Measurements from ENCODE around the gene IQCC.

IQCC gene

DNA sequence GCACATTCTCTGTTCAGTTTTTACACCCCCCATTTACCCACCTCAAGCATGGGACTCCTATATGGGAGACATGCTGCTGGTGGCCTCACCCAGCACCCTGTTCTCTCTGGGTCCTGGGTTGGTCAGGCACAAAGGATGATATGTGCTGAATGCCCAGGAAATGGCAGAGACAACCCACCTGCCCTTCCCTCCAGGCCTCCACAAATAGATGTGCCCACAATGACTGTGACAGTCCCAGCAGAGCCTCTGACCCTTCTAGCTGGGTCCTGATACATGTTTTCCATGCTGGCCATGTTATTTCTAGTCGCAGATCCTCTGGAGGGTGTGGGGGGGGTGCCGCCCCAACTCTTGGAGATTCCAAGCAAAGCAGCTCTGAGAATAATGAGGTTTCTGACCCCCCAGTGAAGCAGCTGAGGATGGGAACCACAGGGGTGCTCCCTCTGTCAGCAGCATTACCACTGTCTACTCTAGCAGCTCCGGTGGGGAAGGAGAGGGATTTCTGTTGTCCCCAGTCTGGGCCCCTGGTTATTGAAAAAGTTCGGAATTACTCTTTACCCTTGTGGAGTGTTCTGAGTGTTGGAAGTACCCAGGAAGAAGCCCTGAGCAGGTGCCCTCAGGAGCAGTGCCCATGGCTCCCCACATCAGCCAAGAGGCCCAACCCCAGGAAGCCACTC, 6.3 kb upstream of the IQCC start:
- H3K9me3 ChIP-seq (ENCODE audit: insufficient read depth, low read depth, low read length) = no peaks in the 10 kb centered on the region
- no peak overlapping the region for H3K4ac ChIP-seq (ENCODE audit: low read depth, low read length)
- no peak overlapping the region for H2AFZ ChIP-seq (ENCODE audit: insufficient read depth, low read length, poor library complexity)
- WGBS (ENCODE audit: extremely low coverage, insufficient coverage, insufficient read length) = no CpG with 5 or more reads among the region's 4 CpGs
- no peaks in the 10 kb centered on the region for H3K27me3 ChIP-seq (ENCODE audit: insufficient read depth, low read length)
- peaks cover 27 to 38% of the 10 kb centered on the region in 2 experiments for H3K36me3 ChIP-seq (ENCODE audit: control insufficient read depth in 1 of 2, insufficient read depth in 2 of 2, low read length in 2 of 2)
- no peak overlapping the region for H3K14ac ChIP-seq (ENCODE audit: low read length)
- no peak overlapping the region for H2AK5ac ChIP-seq (ENCODE audit: low read length)
- H4K12ac ChIP-seq (ENCODE audit: low read depth, low read length) = no peak overlapping the region
- no peak overlapping the region for H3K4me2 ChIP-seq (ENCODE audit: low read length)
- no peak overlapping the region for H3K4me3 ChIP-seq (ENCODE audit: low read depth, low read length)
- H3K79me2 ChIP-seq (ENCODE audit: control insufficient read depth, insufficient read depth, low read length, poor library complexity) = no peaks in the 10 kb centered on the region
- no peak overlapping the region for H2BK120ac ChIP-seq (ENCODE audit: insufficient read depth, low read length, poor library complexity)
- no peak overlapping the region for H2BK12ac ChIP-seq (ENCODE audit: low read length)
- no peak overlapping the region for H3K18ac ChIP-seq (ENCODE audit: low read length)
- H4K8ac ChIP-seq (ENCODE audit: low read depth, low read length) = no peak overlapping the region
- H3K79me1 ChIP-seq (ENCODE audit: low read length) = peaks cover 9% of the 10 kb centered on the region
- H3K27ac ChIP-seq (ENCODE audit: low read depth, low read length) = no peak overlapping the region
- H4K91ac ChIP-seq (ENCODE audit: low read depth, low read length) = no peak overlapping the region
- H2BK5ac ChIP-seq (ENCODE audit: low read depth, low read length, poor library complexity) = no peak overlapping the region
- H3K9ac ChIP-seq (ENCODE audit: low read length) = no peak overlapping the region
- H3K4me1 ChIP-seq (ENCODE audit: control insufficient read depth in 1 of 2, insufficient read depth in 2 of 2, low read length in 2 of 2) = peaks cover 6% of the 10 kb centered on the region in 2 experiments
- H3K23ac ChIP-seq (ENCODE audit: low read length) = no peak overlapping the region
- no peak for DNase-seq

GRCh38 chr1:32199717-32200072, 5.8 kb upstream of the IQCC start:
- Histone ChIP-seq H3K36me3 (ENCODE audit: control insufficient read depth in 1 of 2, insufficient read depth in 2 of 2, low read length in 2 of 2) (peaks cover 25 to 33% of the 10 kb centered on the region in 2 experiments), H3K4me2 (ENCODE audit: low read length) (peak overlapping the region; percentile 94), H3K27ac (ENCODE audit: low read depth, low read length) (no peak overlapping the region), H4K12ac (ENCODE audit: low read depth, low read length) (no peak overlapping the region), H3K23ac (ENCODE audit: low read length) (no peak overlapping the region), H3K4ac (ENCODE audit: low read depth, low read length) (no peak overlapping the region), H2AFZ (ENCODE audit: insufficient read depth, low read length, poor library complexity) (no peak overlapping the region), H4K91ac (ENCODE audit: low read depth, low read length) (no peak overlapping the region), H2BK5ac (ENCODE audit: low read depth, low read length, poor library complexity) (no peak overlapping the region), H2BK120ac (ENCODE audit: insufficient read depth, low read length, poor library complexity) (no peak overlapping the region), H2BK12ac (ENCODE audit: low read length) (no peak overlapping the region), H3K79me1 (ENCODE audit: low read length) (peaks cover 9% of the 10 kb centered on the region), H2AK5ac (ENCODE audit: low read length) (no peak overlapping the region), H3K27me3 (ENCODE audit: insufficient read depth, low read length) (no peaks in the 10 kb centered on the region), H4K8ac (ENCODE audit: low read depth, low read length) (no peak overlapping the region), H3K14ac (ENCODE audit: low read length) (no peak overlapping the region), H3K79me2 (ENCODE audit: control insufficient read depth, insufficient read depth, low read length, poor library complexity) (no peaks in the 10 kb centered on the region), H3K9me3 (ENCODE audit: insufficient read depth, low read depth, low read length) (no peaks in the 10 kb centered on the region), H3K18ac (ENCODE audit: low read length) (no peak overlapping the region), H3K4me3 (ENCODE audit: low read depth, low read length) (no peak overlapping the region), H3K9ac (ENCODE audit: low read length) (no peak overlapping the region), H3K4me1 (ENCODE audit: control insufficient read depth in 1 of 2, insufficient read depth in 2 of 2, low read length in 2 of 2) (peaks cover 6% of the 10 kb centered on the region in 2 experiments)
- no peak for DNase-seq
- no CpG with 5 or more reads among the region's 6 CpGs for WGBS (ENCODE audit: extremely low coverage, insufficient coverage, insufficient read length)

DNA sequence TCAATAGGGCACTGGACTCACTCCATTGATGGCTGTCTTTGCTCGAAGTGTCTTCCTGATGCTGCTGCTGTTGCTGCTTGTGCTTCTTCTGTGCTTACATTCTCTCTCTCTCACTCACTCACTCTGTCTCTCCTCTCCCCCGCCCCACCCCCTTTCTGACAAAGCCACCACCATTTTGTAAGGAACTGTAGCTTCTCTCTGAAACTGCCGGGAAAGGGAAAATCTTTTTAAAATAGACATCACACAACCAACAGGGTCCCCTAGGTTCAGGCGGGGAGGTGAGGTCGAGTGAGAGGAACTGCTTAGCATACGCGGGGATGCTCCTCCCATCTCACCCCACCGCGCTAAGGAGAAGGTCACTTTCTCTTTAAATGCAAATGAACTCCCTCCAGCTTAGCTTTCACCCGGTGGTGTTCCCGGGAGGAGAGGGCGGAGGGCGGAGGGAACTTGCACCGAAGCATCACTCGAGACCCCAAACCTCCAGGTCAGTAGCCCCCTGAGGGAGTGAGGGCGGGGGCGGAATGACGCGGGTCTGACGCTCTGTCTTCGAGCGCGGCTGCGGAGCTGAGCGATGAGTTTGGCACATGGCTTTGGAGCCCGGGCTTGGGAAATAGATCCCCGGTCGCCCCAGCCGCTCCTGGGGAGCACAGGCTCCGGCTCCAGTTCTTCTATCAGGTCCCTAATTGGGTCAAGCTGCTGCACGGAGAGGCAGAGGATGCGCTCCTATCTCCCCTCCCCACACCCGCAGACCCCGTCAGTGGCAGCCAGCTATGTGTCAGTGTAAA, 5.1 kb upstream of the IQCC start, which contains the start of gene CCDC28B:
Gene CCDC28B (plus strand): TSS at position 370 of the 785 bp plus-strand sequence. CDS start 1,341 bp downstream, outside the sequence.
- no peak within 1 kb of the TSS for H2AK5ac ChIP-seq (ENCODE audit: low read length)
- H3K4me1 ChIP-seq (ENCODE audit: control insufficient read depth in 1 of 2, insufficient read depth in 2 of 2, low read length in 2 of 2) = peaks cover 10% of the 10 kb centered on the region in 2 experiments
- H3K79me2 ChIP-seq (ENCODE audit: control insufficient read depth, insufficient read depth, low read length, poor library complexity) = no peaks in the 10 kb centered on the region
- H3K4me2 ChIP-seq (ENCODE audit: low read length) = peak within 1 kb of the TSS; percentile 94
- no peak within 1 kb of the TSS for H3K18ac ChIP-seq (ENCODE audit: low read length)
- H4K12ac ChIP-seq (ENCODE audit: low read depth, low read length) = no peak within 1 kb of the TSS
- no peak within 1 kb of the TSS for H2BK12ac ChIP-seq (ENCODE audit: low read length)
- no peak within 1 kb of the TSS for H3K14ac ChIP-seq (ENCODE audit: low read length)
- WGBS (ENCODE audit: extremely low coverage, insufficient coverage, insufficient read length) = no CpG with 5 or more reads among the region's 34 CpGs
- DNase-seq = peak; percentile 49 to 50
- peak within 1 kb of the TSS; percentile 67 for H3K4me3 ChIP-seq (ENCODE audit: low read depth, low read length)
- peak within 1 kb of the TSS; percentile 3 for H2BK120ac ChIP-seq (ENCODE audit: insufficient read depth, low read length, poor library complexity)
- H3K9me3 ChIP-seq (ENCODE audit: insufficient read depth, low read depth, low read length) = no peaks in the 10 kb centered on the region
- peaks cover 17 to 25% of the 10 kb centered on the region in 2 experiments for H3K36me3 ChIP-seq (ENCODE audit: control insufficient read depth in 1 of 2, insufficient read depth in 2 of 2, low read length in 2 of 2)
- H2AFZ ChIP-seq (ENCODE audit: insufficient read depth, low read length, poor library complexity) = peak within 1 kb of the TSS; percentile 82
- no peak within 1 kb of the TSS for H3K27ac ChIP-seq (ENCODE audit: low read depth, low read length)
- H3K23ac ChIP-seq (ENCODE audit: low read length) = no peak within 1 kb of the TSS
- no peaks in the 10 kb centered on the region for H3K27me3 ChIP-seq (ENCODE audit: insufficient read depth, low read length)
- H3K9ac ChIP-seq (ENCODE audit: low read length) = peak within 1 kb of the TSS; percentile 7
- peaks cover 13% of the 10 kb centered on the region for H3K79me1 ChIP-seq (ENCODE audit: low read length)
- no peak within 1 kb of the TSS for H3K4ac ChIP-seq (ENCODE audit: low read depth, low read length)
- H4K8ac ChIP-seq (ENCODE audit: low read depth, low read length) = peak within 1 kb of the TSS; percentile 32
- H2BK5ac ChIP-seq (ENCODE audit: low read depth, low read length, poor library complexity) = no peak within 1 kb of the TSS
- no peak within 1 kb of the TSS for H4K91ac ChIP-seq (ENCODE audit: low read depth, low read length)

GRCh38 chr1:32201011-32201855, 4.2 kb upstream of the IQCC start:
- H3K36me3 ChIP-seq (ENCODE audit: control insufficient read depth in 1 of 2, insufficient read depth in 2 of 2, low read length in 2 of 2) = peaks cover 11 to 18% of the 10 kb centered on the region in 2 experiments
- H3K27ac ChIP-seq (ENCODE audit: low read depth, low read length) = no peak overlapping the region
- H3K9ac ChIP-seq (ENCODE audit: low read length) = peak overlapping the region; percentile 7
- no peak overlapping the region for H2AK5ac ChIP-seq (ENCODE audit: low read length)
- no peak overlapping the region for H2BK5ac ChIP-seq (ENCODE audit: low read depth, low read length, poor library complexity)
- no peaks in the 10 kb centered on the region for H3K9me3 ChIP-seq (ENCODE audit: insufficient read depth, low read depth, low read length)
- no peak overlapping the region for H3K18ac ChIP-seq (ENCODE audit: low read length)
- H3K4me2 ChIP-seq (ENCODE audit: low read length) = peak overlapping the region; percentile 94
- H3K27me3 ChIP-seq (ENCODE audit: insufficient read depth, low read length) = no peaks in the 10 kb centered on the region
- peak in 1 of 2 donors; percentile 34 for DNase-seq
- peak overlapping the region; percentile 67 for H3K4me3 ChIP-seq (ENCODE audit: low read depth, low read length)
- H3K23ac ChIP-seq (ENCODE audit: low read length) = no peak overlapping the region
- WGBS (ENCODE audit: extremely low coverage, insufficient coverage, insufficient read length) = no CpG with 5 or more reads among the region's 26 CpGs
- H3K4me1 ChIP-seq (ENCODE audit: control insufficient read depth in 1 of 2, insufficient read depth in 2 of 2, low read length in 2 of 2) = peaks cover 15% of the 10 kb centered on the region in 2 experiments
- no peak overlapping the region for H3K14ac ChIP-seq (ENCODE audit: low read length)
- no peak overlapping the region for H2BK120ac ChIP-seq (ENCODE audit: insufficient read depth, low read length, poor library complexity)
- peaks cover 4% of the 10 kb centered on the region for H3K79me2 ChIP-seq (ENCODE audit: control insufficient read depth, insufficient read depth, low read length, poor library complexity)
- H4K91ac ChIP-seq (ENCODE audit: low read depth, low read length) = no peak overlapping the region
- no peak overlapping the region for H2AFZ ChIP-seq (ENCODE audit: insufficient read depth, low read length, poor library complexity)
- H4K12ac ChIP-seq (ENCODE audit: low read depth, low read length) = no peak overlapping the region
- H3K79me1 ChIP-seq (ENCODE audit: low read length) = peaks cover 17% of the 10 kb centered on the region
- peak overlapping the region; percentile 33 for H4K8ac ChIP-seq (ENCODE audit: low read depth, low read length)
- no peak overlapping the region for H3K4ac ChIP-seq (ENCODE audit: low read depth, low read length)
- H2BK12ac ChIP-seq (ENCODE audit: low read length) = no peak overlapping the region
